Measurements from ENCODE around the gene RTN4RL2. TPM values are rescaled to one million over a fixed set of nuclear protein-coding genes. Genes with fewer than 3 reads are reported as not detected.

Gene RTN4RL2
- total RNA-seq, 1 donor from 2014 or later = 3.2 TPM

DNA sequence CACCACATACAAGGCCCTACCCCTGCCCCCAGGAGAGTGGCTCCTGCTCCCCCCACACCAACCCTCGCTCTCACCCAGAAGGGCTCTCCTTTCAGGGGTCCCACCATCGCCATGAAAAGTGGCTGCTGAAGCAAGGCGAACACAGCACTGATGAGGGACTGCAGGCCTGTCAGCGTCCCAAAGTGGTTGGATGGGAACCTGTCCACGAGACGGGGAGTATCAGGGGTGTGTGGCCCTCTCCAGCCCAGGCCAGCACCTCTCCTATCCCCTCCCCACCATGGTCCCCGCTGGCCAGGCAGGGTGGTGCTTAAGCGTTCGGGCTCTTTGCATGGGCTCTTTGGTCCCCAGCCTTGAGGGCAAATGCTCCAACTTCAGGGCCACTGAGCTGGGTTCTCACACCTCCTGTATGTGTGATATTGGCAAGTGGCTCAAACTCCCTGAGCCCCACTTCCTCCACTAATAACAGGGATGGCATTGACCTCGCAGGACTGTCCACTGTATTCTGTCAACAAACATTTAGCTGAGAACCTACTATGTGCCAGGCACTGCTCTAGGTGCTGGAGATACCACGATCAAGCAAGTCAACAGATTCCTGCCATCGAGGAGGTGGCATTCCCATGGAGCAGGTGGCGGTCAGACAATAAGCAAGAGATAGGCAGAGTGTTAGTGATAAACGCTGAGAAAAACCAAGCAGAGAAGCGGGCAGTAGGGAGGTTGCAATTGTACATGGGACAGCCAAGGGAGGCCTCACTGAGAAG lies 26.9 kb downstream of the RTN4RL2 start:
- no peaks in the 10 kb centered on the region for H3K9me3 ChIP-seq
- H3K27me3 ChIP-seq = peaks cover 9% of the 10 kb centered on the region
- DNase-seq (no peak), ATAC-seq (no peak)
- H3K36me3 ChIP-seq = peaks cover 39% of the 10 kb centered on the region
- TF ChIP-seq, protein P1, sequence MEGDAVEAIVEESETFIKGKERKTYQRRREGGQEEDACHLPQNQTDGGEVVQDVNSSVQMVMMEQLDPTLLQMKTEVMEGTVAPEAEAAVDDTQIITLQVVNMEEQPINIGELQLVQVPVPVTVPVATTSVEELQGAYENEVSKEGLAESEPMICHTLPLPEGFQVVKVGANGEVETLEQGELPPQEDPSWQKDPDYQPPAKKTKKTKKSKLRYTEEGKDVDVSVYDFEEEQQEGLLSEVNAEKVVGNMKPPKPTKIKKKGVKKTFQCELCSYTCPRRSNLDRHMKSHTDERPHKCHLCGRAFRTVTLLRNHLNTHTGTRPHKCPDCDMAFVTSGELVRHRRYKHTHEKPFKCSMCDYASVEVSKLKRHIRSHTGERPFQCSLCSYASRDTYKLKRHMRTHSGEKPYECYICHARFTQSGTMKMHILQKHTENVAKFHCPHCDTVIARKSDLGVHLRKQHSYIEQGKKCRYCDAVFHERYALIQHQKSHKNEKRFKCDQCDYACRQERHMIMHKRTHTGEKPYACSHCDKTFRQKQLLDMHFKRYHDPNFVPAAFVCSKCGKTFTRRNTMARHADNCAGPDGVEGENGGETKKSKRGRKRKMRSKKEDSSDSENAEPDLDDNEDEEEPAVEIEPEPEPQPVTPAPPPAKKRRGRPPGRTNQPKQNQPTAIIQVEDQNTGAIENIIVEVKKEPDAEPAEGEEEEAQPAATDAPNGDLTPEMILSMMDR (IDR thresholded peaks at IDR 0.05) = no peak
- intact Hi-C loops (cut with DNase I) = no loop called here
- no peak overlapping the region for H3K27ac ChIP-seq
- H3K4me3 ChIP-seq = no peak overlapping the region
- peaks cover 10% of the 10 kb centered on the region for H3K4me1 ChIP-seq

GRCh38 chr11:57487920-57488659 lies 27.8 kb downstream of the RTN4RL2 start:
- Histone ChIP-seq H3K4me3 (no peak overlapping the region), H3K36me3 (peaks cover 39% of the 10 kb centered on the region), H3K9me3 (no peaks in the 10 kb centered on the region), H3K4me1 (peaks cover 2% of the 10 kb centered on the region), H3K27ac (no peak overlapping the region), H3K27me3 (peaks cover 1% of the 10 kb centered on the region)
- TF ChIP-seq, protein P1 (IDR thresholded peaks at IDR 0.05) = no peak
- no peak for DNase-seq
- intact Hi-C loops (cut with DNase I) = no loop called here
- ATAC-seq = no peak

DNA sequence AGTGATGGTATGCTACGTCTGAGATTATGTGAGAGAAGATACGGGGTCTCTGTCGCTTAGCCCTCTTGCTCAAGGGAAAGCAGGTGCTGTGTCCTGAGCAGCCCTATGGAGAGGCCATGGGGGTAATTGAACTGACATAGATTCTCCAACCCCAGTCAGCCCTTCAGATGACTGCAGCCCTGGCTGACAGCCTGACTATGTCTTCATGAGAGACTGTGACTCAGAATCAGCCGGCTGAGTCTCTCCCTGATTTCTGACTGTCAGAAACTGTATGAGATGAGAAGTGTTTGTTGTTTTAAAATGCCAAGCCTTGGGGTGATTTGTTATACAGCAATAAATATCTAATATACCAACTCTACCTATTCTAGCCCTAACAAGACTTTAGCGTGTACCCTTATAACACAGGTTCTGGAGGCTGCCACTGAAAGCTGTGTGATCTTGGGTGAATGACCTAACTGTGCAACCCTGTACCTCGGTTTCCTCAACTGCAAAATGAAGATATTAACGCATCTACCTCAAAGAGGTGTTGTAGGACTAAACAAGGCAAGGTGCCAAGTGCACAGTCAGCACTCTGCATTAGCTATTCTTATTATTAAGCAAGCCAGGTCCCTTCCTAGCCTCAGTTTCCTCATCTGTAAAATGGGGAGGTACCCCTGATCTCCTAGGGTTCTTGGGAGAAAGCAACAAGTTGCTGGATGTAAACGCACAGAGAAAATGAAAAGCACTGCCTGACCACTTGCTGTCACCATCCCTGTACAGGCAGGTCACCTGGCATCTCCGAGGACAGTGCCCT lies 30.3 kb downstream of the RTN4RL2 start:
- Histone ChIP-seq H3K4me3 (no peak overlapping the region), H3K27me3 (no peaks in the 10 kb centered on the region), H3K36me3 (peaks cover 30% of the 10 kb centered on the region), H3K27ac (no peak overlapping the region), H3K9me3 (no peaks in the 10 kb centered on the region), H3K4me1 (no peaks in the 10 kb centered on the region)
- intact Hi-C loops (cut with DNase I) = loop anchor here (5.0 kb wide), 1 partner anchor 37 kb away; no protein-coding TSS in a partner anchor
- TF ChIP-seq, protein P1 (IDR thresholded peaks at IDR 0.05) = no peak
- no peak for DNase-seq
- no peak for ATAC-seq

- ATAC-seq (peak; percentile 76), DNase-seq (peak; percentile 72)
Observed at GRCh38 chr11:57491371-57492061, 31.2 kb downstream of the RTN4RL2 start.

More at GRCh38 chr11:57491371-57492061, 31.2 kb downstream of the RTN4RL2 start:
- Histone ChIP-seq H3K4me3 (no peak overlapping the region), H3K9me3 (no peaks in the 10 kb centered on the region), H3K27ac (no peak overlapping the region), H3K4me1 (no peaks in the 10 kb centered on the region), H3K27me3 (no peaks in the 10 kb centered on the region), H3K36me3 (peaks cover 30% of the 10 kb centered on the region)
- TF ChIP-seq, protein P1 (IDR thresholded peaks at IDR 0.05) = peak; percentile 60
- intact Hi-C loops (cut with DNase I) = loop anchor here (5.0 kb wide), 1 partner anchor 36 kb away; no protein-coding TSS in a partner anchor

Measured in upper lobe of right lung (tissue), 1 donor.